ENCODE data around the gene ARID1A.

ARID1A gene

DNA sequence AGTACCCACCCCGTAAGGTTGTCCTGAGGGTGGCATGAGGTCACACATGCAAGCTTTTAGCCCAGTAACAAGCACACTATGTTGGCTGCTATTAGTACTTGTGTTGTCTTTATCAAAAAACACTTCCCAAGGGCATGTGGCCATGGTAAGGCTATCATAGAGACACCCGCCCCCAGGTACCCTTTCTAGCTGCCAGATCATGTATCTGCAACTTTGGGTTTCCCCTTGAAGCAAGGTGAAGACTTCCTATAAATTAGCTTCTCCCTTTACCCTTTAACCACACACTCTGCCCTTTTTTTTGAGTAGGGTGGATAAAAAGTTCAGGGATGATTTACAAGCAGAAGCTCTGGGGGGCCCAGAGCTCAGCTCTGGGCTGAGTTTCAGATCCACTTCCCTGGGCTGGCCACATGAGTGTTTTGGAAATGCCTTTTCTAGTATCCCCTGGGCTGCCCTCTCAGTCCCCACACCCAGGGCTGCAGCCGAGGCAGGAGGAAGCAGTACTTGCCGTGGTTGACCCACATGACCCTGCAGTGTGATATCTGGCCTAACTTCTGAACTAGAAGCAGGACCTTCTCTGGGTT lies 132.7 kb downstream of the ARID1A start:
- no peak for DNase-seq (ENCODE audit: low spot score)

DNA sequence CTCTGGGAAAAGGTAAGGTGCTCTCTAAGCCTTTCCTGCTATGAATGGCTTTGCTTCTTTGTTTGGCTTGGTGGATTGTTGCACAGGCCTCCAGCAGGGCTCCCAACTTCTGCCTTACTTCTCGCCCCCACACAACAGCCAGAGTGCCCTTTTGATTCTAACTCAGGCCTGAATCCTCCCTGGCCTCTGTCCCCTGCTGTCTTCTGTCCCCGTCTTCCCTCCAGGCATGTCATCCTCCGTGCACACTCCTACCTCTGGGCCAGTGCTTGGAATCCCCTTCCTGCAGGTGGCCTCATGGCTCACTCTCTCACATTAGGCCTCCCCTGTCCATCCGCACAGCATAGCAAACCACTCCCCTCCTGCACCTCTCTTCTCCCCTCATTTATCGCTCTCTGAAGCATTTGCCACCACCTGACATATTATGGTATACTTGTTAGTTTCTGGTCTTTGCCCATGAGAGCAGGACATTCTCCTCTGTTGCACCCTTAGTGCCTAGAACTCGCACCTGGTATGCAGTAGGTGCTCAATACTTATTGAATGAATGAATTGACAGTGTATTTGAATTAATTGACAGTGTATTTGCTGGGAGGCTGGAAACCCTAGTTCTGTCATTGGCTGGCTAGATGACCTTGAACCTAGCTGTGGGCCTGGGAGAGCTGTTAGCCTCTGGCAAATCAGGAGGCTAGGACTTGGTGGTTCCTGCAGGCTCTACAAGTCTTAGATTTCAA lies 133.5 kb downstream of the ARID1A start:
- DNase-seq (ENCODE audit: low spot score): no peak

DNA sequence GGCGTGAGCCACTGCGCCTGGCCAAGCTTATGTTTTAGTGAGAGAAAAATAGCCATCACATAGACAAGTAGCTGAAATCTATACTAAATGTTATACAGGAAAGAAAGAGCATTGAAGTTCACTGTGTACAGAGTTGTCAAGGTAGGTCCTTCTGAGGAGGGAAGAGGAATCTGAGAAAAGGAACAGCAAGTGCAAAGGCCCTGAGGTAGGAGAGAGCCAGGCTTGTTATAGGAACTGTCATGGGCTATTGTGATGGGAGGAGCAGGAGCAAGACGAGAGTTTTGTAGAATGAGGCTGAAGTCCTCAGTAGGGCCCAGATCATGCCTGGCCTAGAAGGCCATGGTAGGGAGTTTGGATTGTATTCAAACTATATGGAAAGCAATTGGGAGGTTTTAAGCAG lies 135.2 kb downstream of the ARID1A start:
- no peak for DNase-seq (ENCODE audit: low spot score)
